Suprapubic skin (tissue), 4 donors: ENCODE data around the gene DDX31.

ENCODE experiments used
- POLR2A ChIP-seq, 2 donors: fragments of 450-650 bp; IDR thresholded peaks; one replicate each; pipeline ENCODE4 v1.6.1; 2017; ENCODE audit warnings: antibody characterized with exemption in 2 of 2, mild to moderate bottlenecking in 2 of 2, moderate library complexity in 2 of 2
- POLR2AphosphoS5 ChIP-seq, 3 donors: sonication (generic); formaldehyde crosslinking; IDR thresholded peaks; one replicate each; pipeline ENCODE4 v1.6.1; 2017; ENCODE audit warnings: antibody characterized with exemption in 3 of 3

- TF ChIP-seq POLR2AphosphoS5 (IDR thresholded peaks at IDR 0.05) (no peak), POLR2A (IDR thresholded peaks at IDR 0.05) (no peak)
These were observed 7.4 kb downstream of the DDX31 start for GRCh38 chr9:132662152-132662945.
